Panc1 (cell line): Measurements from ENCODE around the gene BBX. TPM values are rescaled to one million over a fixed set of nuclear protein-coding genes. Genes with fewer than 3 reads are reported as not detected.

ENCODE experiments used
- ATAC-seq: fragments of 200-7000 bp; cut with Tn5 transposase; 2 replicates; pipeline ENCODE4 v1.9.1; 2020; ENCODE audit warnings: mild to moderate bottlenecking, moderate library complexity
- BruUV-seq: library from RNA; stranded (reverse); fragments of 400-500 nt; replicated peaks from 2 replicates; lab custom pipeline; 2021; lab: Mats Ljungman, UMichigan
- CTCF ChIA-PET: fragments of 300-600 bp; sonication (Branson Sonifier 250); formaldehyde crosslinking; loops from one replicate; lab custom pipeline; 2022; ENCODE audit warnings: antibody characterized with exemption; lab: Charles Lee
- POLR2A ChIA-PET: fragments of 300-600 bp; sonication (Branson Sonifier 250); formaldehyde crosslinking; loops from one replicate; lab custom pipeline; 2022; ENCODE audit warnings: antibody characterized with exemption; lab: Charles Lee
- DNase-seq: peaks from one replicate; pipeline ENCODE4 v3.0.0-alpha.2; 2010; ENCODE audit warnings: low read depth, low spot score
- H3K27ac ChIP-seq: 2 replicates; pipeline ENCODE4 v1.5.1; 2011; ENCODE audit warnings: mild to moderate bottlenecking, low read length, inconsistent platforms
- H3K27me3 ChIP-seq: fragments of 200-500 bp; sonication (Bioruptor generic); 2 replicates; pipeline ENCODE4 v1.6.0; 2014; ENCODE audit warnings: low read length, inconsistent platforms; ENCODE audit not compliant: control insufficient read depth, insufficient read depth
- H3K36me3 ChIP-seq: fragments of 200-500 bp; sonication (Bioruptor generic); 2 replicates; pipeline ENCODE4 v1.5.1; 2014; ENCODE audit warnings: inconsistent platforms, mild to moderate bottlenecking, low read length, moderate library complexity; ENCODE audit not compliant: control insufficient read depth, insufficient read depth
- H3K4me1 ChIP-seq: 2 replicates; pipeline ENCODE4 v1.5.1; 2011; ENCODE audit warnings: inconsistent platforms, mild to moderate bottlenecking, low read length, moderate library complexity; ENCODE audit not compliant: control insufficient read depth, insufficient read depth
- H3K4me3 ChIP-seq, 2 experiments: 2 replicates each; pipeline ENCODE4 v1.5.1; 2011 to 2012; ENCODE audit warnings: low read depth in 2 of 2, low read length in 2 of 2, mild to moderate bottlenecking in 2 of 2, inconsistent platforms in 1 of 2, moderate library complexity in 1 of 2
- H3K9me3 ChIP-seq: fragments of 200-500 bp; sonication (Bioruptor generic); 2 replicates; pipeline ENCODE4 v1.5.1; 2014; ENCODE audit warnings: low read depth, mild to moderate bottlenecking, inconsistent platforms, low read length, moderate library complexity; ENCODE audit not compliant: control insufficient read depth, insufficient read depth
- POLR2AphosphoS5 ChIP-seq: IDR thresholded peaks from 2 replicates; pipeline ENCODE4 v1.6.1; 2012; ENCODE audit warnings: mild to moderate bottlenecking, low read depth, low read length, moderate library complexity
- SIN3A ChIP-seq: IDR thresholded peaks from 2 replicates; pipeline ENCODE4 v1.6.1; 2012; ENCODE audit warnings: low read depth, mild to moderate bottlenecking, low read length, moderate library complexity, borderline replicate concordance; ENCODE audit not compliant: insufficient read depth
- TCF7L2 ChIP-seq: IDR thresholded peaks from 2 replicates; pipeline ENCODE4 v1.6.1; 2011; ENCODE audit warnings: mild to moderate bottlenecking, low read depth, low read length, inconsistent platforms
- in situ Hi-C: cut with HindIII; loops from 2 replicates; pipeline ENCODE4 v1.10.0; 2016; ENCODE audit warnings: low sequenced_read_pairs, low pct_unique_long_range_greater_than_20kb
- intact Hi-C: fragments of 100-400 bp; cut with micrococcal nuclease; formaldehyde crosslinking; loops from one replicate; pipeline ENCODE4 v1.10.0; 2022; ENCODE audit not compliant: unreplicated experiment
- total RNA-seq: library from RNA; stranded (reverse); gene quantifications from one replicate; pipeline ENCODE4 v1.2.1, GENCODE V29; 2021; ENCODE audit not compliant: unreplicated experiment
- TF ChIP-seq, protein P1 (sequence below), 2 experiments: IDR thresholded peaks; 2 replicates each; pipeline ENCODE4 v1.6.1; 2011 to 2012; ENCODE audit warnings: low read depth in 2 of 2, control low read depth in 1 of 2, low read length in 1 of 2, mild to moderate bottlenecking in 1 of 2, moderate library complexity in 1 of 2; ENCODE audit not compliant: insufficient read depth in 1 of 2
- TF ChIP-seq, protein P2 (sequence below): fragments of 450-650 bp; IDR thresholded peaks from 2 replicates; pipeline ENCODE4 v1.5.1; 2017; ENCODE audit warnings: mild to moderate bottlenecking

The BBX gene
- total RNA-seq, 1 experiment from 2014 or later = 28.5 TPM

DNA sequence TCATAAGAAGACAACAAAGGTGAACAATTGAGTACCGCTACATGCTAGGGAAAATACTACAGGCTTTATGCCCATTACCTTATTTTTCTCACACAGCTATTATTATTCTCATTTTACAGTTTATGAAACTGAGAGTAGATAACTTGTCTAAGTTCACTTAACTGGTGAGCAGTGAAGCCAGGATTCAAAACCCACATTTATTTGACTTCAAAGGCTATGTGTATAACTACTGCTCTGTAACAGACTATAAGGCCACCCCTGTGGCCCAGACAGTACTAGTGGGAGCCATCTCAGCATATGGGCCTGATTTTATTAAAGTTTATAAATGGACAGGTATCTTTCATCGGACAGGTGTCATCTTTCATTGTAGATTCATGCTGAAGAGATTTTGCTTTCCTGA lies 14.4 kb upstream of the BBX start:
- TF ChIP-seq, protein P1, sequence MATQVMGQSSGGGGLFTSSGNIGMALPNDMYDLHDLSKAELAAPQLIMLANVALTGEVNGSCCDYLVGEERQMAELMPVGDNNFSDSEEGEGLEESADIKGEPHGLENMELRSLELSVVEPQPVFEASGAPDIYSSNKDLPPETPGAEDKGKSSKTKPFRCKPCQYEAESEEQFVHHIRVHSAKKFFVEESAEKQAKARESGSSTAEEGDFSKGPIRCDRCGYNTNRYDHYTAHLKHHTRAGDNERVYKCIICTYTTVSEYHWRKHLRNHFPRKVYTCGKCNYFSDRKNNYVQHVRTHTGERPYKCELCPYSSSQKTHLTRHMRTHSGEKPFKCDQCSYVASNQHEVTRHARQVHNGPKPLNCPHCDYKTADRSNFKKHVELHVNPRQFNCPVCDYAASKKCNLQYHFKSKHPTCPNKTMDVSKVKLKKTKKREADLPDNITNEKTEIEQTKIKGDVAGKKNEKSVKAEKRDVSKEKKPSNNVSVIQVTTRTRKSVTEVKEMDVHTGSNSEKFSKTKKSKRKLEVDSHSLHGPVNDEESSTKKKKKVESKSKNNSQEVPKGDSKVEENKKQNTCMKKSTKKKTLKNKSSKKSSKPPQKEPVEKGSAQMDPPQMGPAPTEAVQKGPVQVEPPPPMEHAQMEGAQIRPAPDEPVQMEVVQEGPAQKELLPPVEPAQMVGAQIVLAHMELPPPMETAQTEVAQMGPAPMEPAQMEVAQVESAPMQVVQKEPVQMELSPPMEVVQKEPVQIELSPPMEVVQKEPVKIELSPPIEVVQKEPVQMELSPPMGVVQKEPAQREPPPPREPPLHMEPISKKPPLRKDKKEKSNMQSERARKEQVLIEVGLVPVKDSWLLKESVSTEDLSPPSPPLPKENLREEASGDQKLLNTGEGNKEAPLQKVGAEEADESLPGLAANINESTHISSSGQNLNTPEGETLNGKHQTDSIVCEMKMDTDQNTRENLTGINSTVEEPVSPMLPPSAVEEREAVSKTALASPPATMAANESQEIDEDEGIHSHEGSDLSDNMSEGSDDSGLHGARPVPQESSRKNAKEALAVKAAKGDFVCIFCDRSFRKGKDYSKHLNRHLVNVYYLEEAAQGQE (IDR thresholded peaks at IDR 0.05; ENCODE audit: insufficient read depth in 1 of 2, low read depth in 2 of 2, low read length in 1 of 2) = no peak
- TF ChIP-seq TCF7L2 (no peak), POLR2AphosphoS5 (no peak)
- H3K4me3 ChIP-seq = no peak overlapping the region
- no peak for DNase-seq
- H3K36me3 ChIP-seq = no peaks in the 10 kb centered on the region
- H3K4me1 ChIP-seq = no peaks in the 10 kb centered on the region
- intact Hi-C loops (no loop called here), in situ Hi-C loops (no loop called here)
- no peaks in the 10 kb centered on the region for H3K9me3 ChIP-seq
- ATAC-seq = no peak
- peaks cover 2% of the 10 kb centered on the region; the same call in 1 of the 2 replicates for H3K27me3 ChIP-seq
- CTCF ChIA-PET = no interaction called here
- no peak overlapping the region for H3K27ac ChIP-seq
- POLR2A ChIA-PET = no interaction called here
- no TSS peak for BruUV-seq

DNA sequence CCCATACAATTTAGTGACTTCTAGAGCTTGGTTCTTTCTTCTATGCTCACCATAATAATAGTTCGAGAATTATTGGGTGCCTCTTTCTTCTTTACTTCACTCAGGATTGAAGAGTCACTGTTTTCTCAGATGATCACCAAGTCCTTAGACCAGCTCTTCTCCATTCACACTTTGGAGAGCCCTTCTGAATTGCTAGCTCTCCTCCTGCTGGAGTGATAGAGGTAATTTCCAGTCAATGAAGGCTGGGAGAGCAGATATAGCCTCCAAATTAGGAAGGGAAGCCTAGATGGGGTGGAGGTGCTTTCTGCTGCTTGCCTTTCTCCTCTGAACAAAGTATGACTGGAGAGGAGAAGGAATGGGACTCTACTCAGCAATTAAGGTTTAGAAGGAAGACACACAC lies 10.7 kb upstream of the BBX start:
- H3K27ac ChIP-seq = no peak overlapping the region
- ATAC-seq = no peak
- H3K27me3 ChIP-seq = peaks cover 12% of the 10 kb centered on the region
- DNase-seq = no peak
- no TSS peak for BruUV-seq
- H3K36me3 ChIP-seq = no peaks in the 10 kb centered on the region
- ChIA-PET POLR2A (no interaction called here), CTCF (interaction anchor here (0.6 kb wide), 3 partner anchors 61 to 277 kb away, joined by 3 to 4 read pairs (median 3); no protein-coding TSS in a partner anchor)
- no peak overlapping the region for H3K4me3 ChIP-seq
- in situ Hi-C loops = no loop called here
- TF ChIP-seq SIN3A = no peak
- no peak for TF ChIP-seq TCF7L2
- TF ChIP-seq, protein P1 (IDR thresholded peaks at IDR 0.05; ENCODE audit: insufficient read depth in 1 of 2, low read depth in 2 of 2, low read length in 1 of 2) = no peak
- TF ChIP-seq POLR2AphosphoS5 = no peak
- TF ChIP-seq, protein P2, sequence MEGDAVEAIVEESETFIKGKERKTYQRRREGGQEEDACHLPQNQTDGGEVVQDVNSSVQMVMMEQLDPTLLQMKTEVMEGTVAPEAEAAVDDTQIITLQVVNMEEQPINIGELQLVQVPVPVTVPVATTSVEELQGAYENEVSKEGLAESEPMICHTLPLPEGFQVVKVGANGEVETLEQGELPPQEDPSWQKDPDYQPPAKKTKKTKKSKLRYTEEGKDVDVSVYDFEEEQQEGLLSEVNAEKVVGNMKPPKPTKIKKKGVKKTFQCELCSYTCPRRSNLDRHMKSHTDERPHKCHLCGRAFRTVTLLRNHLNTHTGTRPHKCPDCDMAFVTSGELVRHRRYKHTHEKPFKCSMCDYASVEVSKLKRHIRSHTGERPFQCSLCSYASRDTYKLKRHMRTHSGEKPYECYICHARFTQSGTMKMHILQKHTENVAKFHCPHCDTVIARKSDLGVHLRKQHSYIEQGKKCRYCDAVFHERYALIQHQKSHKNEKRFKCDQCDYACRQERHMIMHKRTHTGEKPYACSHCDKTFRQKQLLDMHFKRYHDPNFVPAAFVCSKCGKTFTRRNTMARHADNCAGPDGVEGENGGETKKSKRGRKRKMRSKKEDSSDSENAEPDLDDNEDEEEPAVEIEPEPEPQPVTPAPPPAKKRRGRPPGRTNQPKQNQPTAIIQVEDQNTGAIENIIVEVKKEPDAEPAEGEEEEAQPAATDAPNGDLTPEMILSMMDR = no peak
- no peaks in the 10 kb centered on the region for H3K4me1 ChIP-seq
- H3K9me3 ChIP-seq = no peaks in the 10 kb centered on the region
- intact Hi-C loops = no loop called here
